Ishikawa (cell line): ENCODE data around the gene IRX1.

Experiments
- FOXM1 ChIP-seq: IDR thresholded peaks from 2 replicates; pipeline ENCODE4 v1.6.1; 2012; ENCODE audit warnings: low read depth, borderline replicate concordance
- NFIC ChIP-seq: IDR thresholded peaks from 2 replicates; pipeline ENCODE4 v1.6.1; 2012
- RAD21 ChIP-seq: IDR thresholded peaks from 2 replicates; pipeline ENCODE4 v1.6.1; 2012; ENCODE audit warnings: low read depth
- TAF1 ChIP-seq: IDR thresholded peaks from 2 replicates; pipeline ENCODE4 v1.6.1; 2012; ENCODE audit warnings: low read depth, mild to moderate bottlenecking
- YY1 ChIP-seq: IDR thresholded peaks from 2 replicates; pipeline ENCODE4 v1.6.1; 2012; ENCODE audit warnings: low read depth
- TF ChIP-seq, protein P1 (sequence below): IDR thresholded peaks from 2 replicates; pipeline ENCODE4 v1.6.1; 2012; ENCODE audit warnings: low read depth, mild to moderate bottlenecking
- TF ChIP-seq, protein P2 (sequence below): IDR thresholded peaks from 2 replicates; pipeline ENCODE4 v1.6.1; 2012

DNA sequence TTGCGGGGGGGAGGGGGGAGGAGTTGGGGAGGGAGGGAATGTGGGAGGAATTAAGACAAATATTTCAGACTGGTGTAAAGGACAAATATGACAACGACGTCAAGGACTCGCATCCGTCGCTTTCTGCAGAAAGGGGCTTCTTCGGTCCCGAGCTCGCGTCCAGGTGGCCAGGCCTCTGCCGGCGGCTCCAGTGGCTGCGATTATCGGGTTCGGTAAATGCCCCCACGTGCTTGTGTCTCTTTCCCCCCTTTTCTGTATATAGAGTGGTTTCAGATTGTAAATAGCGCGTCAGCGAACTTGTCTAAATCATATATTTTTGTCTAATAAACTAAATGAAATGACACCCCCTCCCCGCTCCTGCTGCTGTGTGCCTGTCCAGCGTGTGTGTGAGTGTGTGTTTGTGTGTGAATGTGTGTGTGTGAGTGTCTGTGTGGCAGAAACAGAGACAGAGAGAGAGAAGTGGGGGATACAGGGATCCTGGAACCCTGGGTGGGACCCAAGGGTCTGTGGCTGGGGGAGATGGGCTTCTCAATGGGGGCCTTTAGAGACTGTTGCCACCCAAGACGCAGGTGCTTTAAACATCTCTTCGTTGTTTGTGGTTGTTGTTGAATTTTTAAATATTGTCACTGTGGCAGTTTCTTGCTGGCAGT is 5.6 kb downstream of the IRX1 start:
- TF ChIP-seq NFIC (no peak), FOXM1 (no peak), YY1 (no peak), RAD21 (no peak), TAF1 (no peak)
- TF ChIP-seq, protein P1, sequence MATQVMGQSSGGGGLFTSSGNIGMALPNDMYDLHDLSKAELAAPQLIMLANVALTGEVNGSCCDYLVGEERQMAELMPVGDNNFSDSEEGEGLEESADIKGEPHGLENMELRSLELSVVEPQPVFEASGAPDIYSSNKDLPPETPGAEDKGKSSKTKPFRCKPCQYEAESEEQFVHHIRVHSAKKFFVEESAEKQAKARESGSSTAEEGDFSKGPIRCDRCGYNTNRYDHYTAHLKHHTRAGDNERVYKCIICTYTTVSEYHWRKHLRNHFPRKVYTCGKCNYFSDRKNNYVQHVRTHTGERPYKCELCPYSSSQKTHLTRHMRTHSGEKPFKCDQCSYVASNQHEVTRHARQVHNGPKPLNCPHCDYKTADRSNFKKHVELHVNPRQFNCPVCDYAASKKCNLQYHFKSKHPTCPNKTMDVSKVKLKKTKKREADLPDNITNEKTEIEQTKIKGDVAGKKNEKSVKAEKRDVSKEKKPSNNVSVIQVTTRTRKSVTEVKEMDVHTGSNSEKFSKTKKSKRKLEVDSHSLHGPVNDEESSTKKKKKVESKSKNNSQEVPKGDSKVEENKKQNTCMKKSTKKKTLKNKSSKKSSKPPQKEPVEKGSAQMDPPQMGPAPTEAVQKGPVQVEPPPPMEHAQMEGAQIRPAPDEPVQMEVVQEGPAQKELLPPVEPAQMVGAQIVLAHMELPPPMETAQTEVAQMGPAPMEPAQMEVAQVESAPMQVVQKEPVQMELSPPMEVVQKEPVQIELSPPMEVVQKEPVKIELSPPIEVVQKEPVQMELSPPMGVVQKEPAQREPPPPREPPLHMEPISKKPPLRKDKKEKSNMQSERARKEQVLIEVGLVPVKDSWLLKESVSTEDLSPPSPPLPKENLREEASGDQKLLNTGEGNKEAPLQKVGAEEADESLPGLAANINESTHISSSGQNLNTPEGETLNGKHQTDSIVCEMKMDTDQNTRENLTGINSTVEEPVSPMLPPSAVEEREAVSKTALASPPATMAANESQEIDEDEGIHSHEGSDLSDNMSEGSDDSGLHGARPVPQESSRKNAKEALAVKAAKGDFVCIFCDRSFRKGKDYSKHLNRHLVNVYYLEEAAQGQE = no peak
- TF ChIP-seq, protein P2, sequence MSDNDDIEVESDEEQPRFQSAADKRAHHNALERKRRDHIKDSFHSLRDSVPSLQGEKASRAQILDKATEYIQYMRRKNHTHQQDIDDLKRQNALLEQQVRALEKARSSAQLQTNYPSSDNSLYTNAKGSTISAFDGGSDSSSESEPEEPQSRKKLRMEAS = no peak
